Liver (tissue), 3 donors: ENCODE results near the gene SPATS2L.

ENCODE experiments used
- GABPA ChIP-seq, 2 donors: IDR thresholded peaks in 1 of 2; conservative IDR thresholded peaks in 1 of 2; 2 replicates each; pipeline ENCODE4 v1.6.1; 2016; ENCODE audit warnings: antibody characterized with exemption in 2 of 2, mild to moderate bottlenecking in 1 of 2, moderate library complexity in 1 of 2
- JUND ChIP-seq, 2 donors: IDR thresholded peaks; 2 replicates each; pipeline ENCODE4 v1.6.1; 2016; ENCODE audit warnings: antibody characterized with exemption in 2 of 2
- RXRA ChIP-seq, 2 donors: IDR thresholded peaks; 2 replicates each; pipeline ENCODE4 v1.6.1; 2017 to 2018; ENCODE audit warnings: antibody characterized with exemption in 2 of 2, mild to moderate bottlenecking in 1 of 2
- TAF1 ChIP-seq: conservative IDR thresholded peaks from 2 replicates; pipeline ENCODE4 v1.6.1; 2016; ENCODE audit warnings: antibody characterized with exemption, mild to moderate bottlenecking
- YY1 ChIP-seq: IDR thresholded peaks from 2 replicates; pipeline ENCODE4 v1.6.1; 2016; ENCODE audit warnings: antibody characterized with exemption, mild to moderate bottlenecking
- TF ChIP-seq, protein P1 (sequence below): fragments of 150-350 bp; IDR thresholded peaks from 2 replicates; pipeline ENCODE4 v1.5.1; 2017; ENCODE audit warnings: improper control_type of control experiment, low read depth, low read length; ENCODE audit not compliant: missing input control
- TF ChIP-seq, protein P2 (sequence below): IDR thresholded peaks from 2 replicates; pipeline ENCODE4 v1.6.1; 2016; ENCODE audit warnings: antibody characterized with exemption
- TF ChIP-seq, protein P3 (sequence below): IDR thresholded peaks from 2 replicates; pipeline ENCODE4 v1.6.1; 2016; ENCODE audit warnings: antibody characterized with exemption
- TF ChIP-seq, protein P4 (sequence below): IDR thresholded peaks from 2 replicates; pipeline ENCODE4 v1.6.1; 2016; ENCODE audit warnings: antibody characterized with exemption, mild to moderate bottlenecking
- donor health status: healthy.
- donor health status: healthy.

DNA sequence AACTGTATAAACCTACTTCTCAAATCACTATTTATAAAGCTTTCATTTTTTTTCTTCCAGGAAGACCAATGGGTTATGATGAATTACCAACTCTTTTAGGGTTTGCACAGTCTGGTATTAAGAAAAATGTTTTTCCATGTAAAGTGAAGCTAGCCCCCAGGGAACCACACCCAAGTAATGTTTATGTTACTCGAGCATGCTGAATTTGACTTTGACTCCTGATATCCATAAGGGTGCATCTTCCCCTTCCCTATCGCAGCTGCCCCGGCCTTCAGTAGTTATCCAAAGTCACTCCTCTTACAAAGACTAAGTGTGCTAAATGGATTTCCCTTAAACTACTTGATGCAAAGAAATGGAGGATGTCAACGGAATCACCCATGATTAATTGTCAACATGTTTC lies 181.7 kb downstream of the SPATS2L start:
- TF ChIP-seq, protein P1, sequence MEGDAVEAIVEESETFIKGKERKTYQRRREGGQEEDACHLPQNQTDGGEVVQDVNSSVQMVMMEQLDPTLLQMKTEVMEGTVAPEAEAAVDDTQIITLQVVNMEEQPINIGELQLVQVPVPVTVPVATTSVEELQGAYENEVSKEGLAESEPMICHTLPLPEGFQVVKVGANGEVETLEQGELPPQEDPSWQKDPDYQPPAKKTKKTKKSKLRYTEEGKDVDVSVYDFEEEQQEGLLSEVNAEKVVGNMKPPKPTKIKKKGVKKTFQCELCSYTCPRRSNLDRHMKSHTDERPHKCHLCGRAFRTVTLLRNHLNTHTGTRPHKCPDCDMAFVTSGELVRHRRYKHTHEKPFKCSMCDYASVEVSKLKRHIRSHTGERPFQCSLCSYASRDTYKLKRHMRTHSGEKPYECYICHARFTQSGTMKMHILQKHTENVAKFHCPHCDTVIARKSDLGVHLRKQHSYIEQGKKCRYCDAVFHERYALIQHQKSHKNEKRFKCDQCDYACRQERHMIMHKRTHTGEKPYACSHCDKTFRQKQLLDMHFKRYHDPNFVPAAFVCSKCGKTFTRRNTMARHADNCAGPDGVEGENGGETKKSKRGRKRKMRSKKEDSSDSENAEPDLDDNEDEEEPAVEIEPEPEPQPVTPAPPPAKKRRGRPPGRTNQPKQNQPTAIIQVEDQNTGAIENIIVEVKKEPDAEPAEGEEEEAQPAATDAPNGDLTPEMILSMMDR: no peak
- no peak for TF ChIP-seq JUND (IDR thresholded peaks at IDR 0.05)
- TF ChIP-seq GABPA (IDR thresholded peaks at IDR 0.05 in 1 of 2, conservative IDR thresholded peaks at IDR 0.05 in 1 of 2): no peak
- TF ChIP-seq YY1: no peak
- TF ChIP-seq, protein P2, sequence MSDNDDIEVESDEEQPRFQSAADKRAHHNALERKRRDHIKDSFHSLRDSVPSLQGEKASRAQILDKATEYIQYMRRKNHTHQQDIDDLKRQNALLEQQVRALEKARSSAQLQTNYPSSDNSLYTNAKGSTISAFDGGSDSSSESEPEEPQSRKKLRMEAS: no peak
- TF ChIP-seq, protein P3, sequence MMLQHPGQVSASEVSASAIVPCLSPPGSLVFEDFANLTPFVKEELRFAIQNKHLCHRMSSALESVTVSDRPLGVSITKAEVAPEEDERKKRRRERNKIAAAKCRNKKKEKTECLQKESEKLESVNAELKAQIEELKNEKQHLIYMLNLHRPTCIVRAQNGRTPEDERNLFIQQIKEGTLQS: no peak
- TF ChIP-seq RXRA (IDR thresholded peaks at IDR 0.05): no peak
- no peak for TF ChIP-seq TAF1
- TF ChIP-seq, protein P4, sequence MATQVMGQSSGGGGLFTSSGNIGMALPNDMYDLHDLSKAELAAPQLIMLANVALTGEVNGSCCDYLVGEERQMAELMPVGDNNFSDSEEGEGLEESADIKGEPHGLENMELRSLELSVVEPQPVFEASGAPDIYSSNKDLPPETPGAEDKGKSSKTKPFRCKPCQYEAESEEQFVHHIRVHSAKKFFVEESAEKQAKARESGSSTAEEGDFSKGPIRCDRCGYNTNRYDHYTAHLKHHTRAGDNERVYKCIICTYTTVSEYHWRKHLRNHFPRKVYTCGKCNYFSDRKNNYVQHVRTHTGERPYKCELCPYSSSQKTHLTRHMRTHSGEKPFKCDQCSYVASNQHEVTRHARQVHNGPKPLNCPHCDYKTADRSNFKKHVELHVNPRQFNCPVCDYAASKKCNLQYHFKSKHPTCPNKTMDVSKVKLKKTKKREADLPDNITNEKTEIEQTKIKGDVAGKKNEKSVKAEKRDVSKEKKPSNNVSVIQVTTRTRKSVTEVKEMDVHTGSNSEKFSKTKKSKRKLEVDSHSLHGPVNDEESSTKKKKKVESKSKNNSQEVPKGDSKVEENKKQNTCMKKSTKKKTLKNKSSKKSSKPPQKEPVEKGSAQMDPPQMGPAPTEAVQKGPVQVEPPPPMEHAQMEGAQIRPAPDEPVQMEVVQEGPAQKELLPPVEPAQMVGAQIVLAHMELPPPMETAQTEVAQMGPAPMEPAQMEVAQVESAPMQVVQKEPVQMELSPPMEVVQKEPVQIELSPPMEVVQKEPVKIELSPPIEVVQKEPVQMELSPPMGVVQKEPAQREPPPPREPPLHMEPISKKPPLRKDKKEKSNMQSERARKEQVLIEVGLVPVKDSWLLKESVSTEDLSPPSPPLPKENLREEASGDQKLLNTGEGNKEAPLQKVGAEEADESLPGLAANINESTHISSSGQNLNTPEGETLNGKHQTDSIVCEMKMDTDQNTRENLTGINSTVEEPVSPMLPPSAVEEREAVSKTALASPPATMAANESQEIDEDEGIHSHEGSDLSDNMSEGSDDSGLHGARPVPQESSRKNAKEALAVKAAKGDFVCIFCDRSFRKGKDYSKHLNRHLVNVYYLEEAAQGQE: no peak
